Endothelial cell of umbilical vein (primary cell): ENCODE results near the gene CTIF. TPM values are rescaled to one million over a fixed set of nuclear protein-coding genes. Genes with fewer than 3 reads are reported as not detected.

ENCODE experiments used
- BruUV-seq: library from RNA; stranded (reverse); fragments of 400-500 nt; replicated peaks from 2 replicates; lab custom pipeline; 2021; lab: Mats Ljungman, UMichigan
- CTCF ChIA-PET: fragments of 300-600, 350-600 bp; sonication (Branson Sonifier 250); formaldehyde crosslinking; loops from one replicate; lab custom pipeline; 2021; ENCODE audit warnings: antibody characterized with exemption, inconsistent platforms; lab: Charles Lee
- POLR2A ChIA-PET: fragments of 300-600, 350-600 bp; sonication (Branson Sonifier 250); formaldehyde crosslinking; loops from one replicate; lab custom pipeline; 2021; ENCODE audit warnings: antibody characterized with exemption, inconsistent platforms; lab: Charles Lee
- DNase-seq: peaks from one replicate; pipeline ENCODE4 v3.0.0-alpha.2; 2011; ENCODE audit warnings: low read depth, low spot score
- FAIRE-seq: peaks from 2 replicates; lab custom pipeline; 2011; peaks lifted over from hg19 to GRCh38; lab: Jason Lieb, UNC
- H2AFZ ChIP-seq: 2 replicates; pipeline ENCODE4 v1.6.0; 2012; ENCODE audit warnings: low read depth, low read length, control low read depth, inconsistent platforms
- H3K27ac ChIP-seq: 2 replicates; pipeline ENCODE4 v1.5.1; 2011; ENCODE audit warnings: low read depth, mild to moderate bottlenecking, control low read depth, low read length, moderate library complexity; ENCODE audit not compliant: insufficient read depth
- H3K27me3 ChIP-seq, 2 experiments: 2 replicates each; pipeline versions ENCODE4 v1.6.0 to v1.6.1; 2011; ENCODE audit warnings: low read length in 2 of 2, mixed read lengths in 1 of 2; ENCODE audit not compliant: control insufficient read depth in 2 of 2, insufficient read depth in 2 of 2
- H3K36me3 ChIP-seq, 2 experiments: 2 replicates in 1 of 2; 3 replicates in 1 of 2; pipeline ENCODE4 v1.5.1; 2011; ENCODE audit warnings: low read length in 2 of 2, mild to moderate bottlenecking in 1 of 2, moderate library complexity in 1 of 2; ENCODE audit not compliant: control insufficient read depth in 2 of 2, insufficient read depth in 2 of 2; ENCODE audit errors: extremely low read depth in 1 of 2
- H3K4me1 ChIP-seq: 3 replicates; pipeline ENCODE4 v1.5.1; 2011; ENCODE audit warnings: mild to moderate bottlenecking, low read length; ENCODE audit not compliant: control insufficient read depth, insufficient read depth; ENCODE audit errors: extremely low read depth
- H3K4me2 ChIP-seq: 2 replicates; pipeline ENCODE4 v1.6.1; 2011; ENCODE audit warnings: low read length, control low read depth, mixed read lengths; ENCODE audit not compliant: insufficient read depth
- H3K4me3 ChIP-seq, 3 experiments: fragments of 200-600 bp in 1 of 3; sonication (generic), shearing (Covaris generic) in 1 of 3; replicated peaks in 1 of 3; 2 replicates each; pipeline ENCODE4 v1.5.1; 2011 to 2016; ENCODE audit warnings: control low read depth in 3 of 3, low read length in 3 of 3, mild to moderate bottlenecking in 2 of 3, inconsistent platforms in 1 of 3, low read depth in 1 of 3, moderate library complexity in 1 of 3; ENCODE audit not compliant: insufficient read depth in 1 of 3
- H3K79me2 ChIP-seq: 2 replicates; pipeline ENCODE4 v1.6.0; 2012; ENCODE audit warnings: low read length, inconsistent platforms; ENCODE audit not compliant: control insufficient read depth, insufficient read depth
- H3K9ac ChIP-seq: replicated peaks from 2 replicates; pipeline ENCODE3; 2011; ENCODE audit warnings: low read length, control low read depth; ENCODE audit not compliant: insufficient read depth; ENCODE audit errors: extremely low read depth
- H3K9me1 ChIP-seq: replicated peaks from 3 replicates; pipeline ENCODE4 v1.6.0; 2011; ENCODE audit warnings: mild to moderate bottlenecking, low read length; ENCODE audit not compliant: control insufficient read depth, insufficient read depth; ENCODE audit errors: extremely low read depth
- H3K9me3 ChIP-seq: replicated peaks from 2 replicates; pipeline ENCODE4 v1.5.1; 2012; ENCODE audit warnings: low read length, inconsistent platforms; ENCODE audit not compliant: control insufficient read depth, insufficient read depth
- H4K20me1 ChIP-seq: replicated peaks from 2 replicates; pipeline ENCODE3; 2011; ENCODE audit warnings: mild to moderate bottlenecking, low read length; ENCODE audit not compliant: control insufficient read depth, insufficient read depth; ENCODE audit errors: extremely low read depth
- EZH2 ChIP-seq: IDR thresholded peaks from 2 replicates; pipeline ENCODE4 v1.6.1; 2012; ENCODE audit warnings: borderline replicate concordance, low read depth, mild to moderate bottlenecking, moderate library complexity, low read length, inconsistent platforms; ENCODE audit not compliant: severe bottlenecking
- FOS ChIP-seq: IDR thresholded peaks from 2 replicates; pipeline ENCODE4 v1.6.1; 2011; ENCODE audit warnings: mild to moderate bottlenecking, low read length, moderate library complexity, borderline replicate concordance; ENCODE audit not compliant: insufficient read depth
- GATA2 ChIP-seq: IDR thresholded peaks from 2 replicates; pipeline ENCODE4 v1.7.0; 2011; ENCODE audit warnings: low read depth, mild to moderate bottlenecking, moderate library complexity, mixed read lengths, low read length; ENCODE audit not compliant: insufficient read length, insufficient read depth
- JUN ChIP-seq: IDR thresholded peaks from 2 replicates; pipeline ENCODE4 v1.6.1; 2011; ENCODE audit warnings: borderline replicate concordance, low read depth; ENCODE audit not compliant: insufficient read length, insufficient read depth
- MYC ChIP-seq: IDR thresholded peaks from one replicate; pipeline ENCODE4 v1.6.1; 2011; ENCODE audit warnings: mild to moderate bottlenecking, low read depth, low read length
- POLR2A ChIP-seq: IDR thresholded peaks from 2 replicates; pipeline ENCODE4 v1.6.1; 2012; ENCODE audit warnings: low read depth, mild to moderate bottlenecking, control low read depth, low read length
- POLR2AphosphoS5 ChIP-seq: IDR thresholded peaks from 2 replicates; pipeline ENCODE4 v1.6.1; 2012; ENCODE audit warnings: low read depth, mild to moderate bottlenecking, control low read depth, low read length, moderate library complexity; ENCODE audit not compliant: insufficient read depth
- dilution Hi-C: fragments of 300-500 bp; cut with MboI; formaldehyde crosslinking; loops from one replicate; pipeline ENCODE4 v1.15.0; 2019; ENCODE audit warnings: low sequenced_read_pairs; ENCODE audit not compliant: extremely low pct_ligation_motif_present
- intact Hi-C: fragments of 100-400 bp; cut with micrococcal nuclease; formaldehyde crosslinking; loops from one replicate; pipeline ENCODE4 v1.10.0; 2022
- polyA plus RNA-seq, 4 experiments: library from polyadenylated mRNA; depleted of rRNA in 3 of 4; stranded (reverse) in 3 of 4; unstranded in 1 of 4; fragments of >200 nt; gene quantifications; 2 replicates each; pipeline versions ENCODE4 v1.2.1 to v1.2.3, GENCODE V29; 2011 to 2012; ENCODE audit warnings: missing spikeins in 1 of 4
- total RNA-seq: library from RNA; stranded (reverse); gene quantifications from 2 replicates; pipeline ENCODE4 v1.2.3, GENCODE V29; 2021
- TF ChIP-seq, protein P1 (sequence below): IDR thresholded peaks from 2 replicates; pipeline ENCODE4 v1.6.1; 2011; ENCODE audit not compliant: insufficient read depth, insufficient read length
- TF ChIP-seq, protein P2 (sequence below), 2 donors: IDR thresholded peaks; 1 replicate in 1 of 2; 2 replicates in 1 of 2; pipeline ENCODE4 v1.5.1; 2011; ENCODE audit warnings: low read length in 2 of 2, mild to moderate bottlenecking in 2 of 2, moderate library complexity in 2 of 2, control low read depth in 1 of 2, inconsistent platforms in 1 of 2, low read depth in 1 of 2; ENCODE audit not compliant: insufficient read depth in 1 of 2; ENCODE audit errors: extremely low read depth in 1 of 2

The CTIF gene
- total and polyA plus RNA-seq, 2 donors (not counting 3 experiments of a cell fraction or from before 2014, with no cell fraction given): 20.9 to 57.7 TPM

DNA sequence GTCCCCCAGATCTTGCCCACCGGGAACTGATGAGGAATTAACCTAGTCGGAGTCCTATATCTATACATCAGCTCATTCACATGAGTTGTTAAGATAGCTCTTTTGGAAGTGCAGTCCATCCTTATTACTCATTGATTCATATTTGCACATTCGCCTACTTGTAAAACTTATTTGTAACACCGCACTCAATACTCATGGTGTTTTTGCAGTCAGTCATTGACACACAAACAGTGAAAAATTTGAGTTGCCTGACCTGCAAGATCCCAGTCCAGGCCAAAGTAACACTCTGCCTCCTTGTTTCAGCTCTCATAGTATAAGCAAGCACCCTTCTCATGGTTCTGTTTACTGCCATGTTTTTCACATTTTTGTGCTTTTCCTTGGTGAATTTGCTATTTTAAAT lies 180.6 kb downstream of the CTIF start:
- no TSS peak for BruUV-seq
- FAIRE-seq (peak; percentile 59), DNase-seq (no peak)
- H3K9me1 ChIP-seq: no peaks in the 10 kb centered on the region
- TF ChIP-seq POLR2AphosphoS5 (no peak), MYC (no peak), GATA2 (no peak), POLR2A (no peak), JUN (no peak), FOS (no peak), EZH2 (no peak)
- TF ChIP-seq, protein P1, sequence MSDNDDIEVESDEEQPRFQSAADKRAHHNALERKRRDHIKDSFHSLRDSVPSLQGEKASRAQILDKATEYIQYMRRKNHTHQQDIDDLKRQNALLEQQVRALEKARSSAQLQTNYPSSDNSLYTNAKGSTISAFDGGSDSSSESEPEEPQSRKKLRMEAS: no peak
- TF ChIP-seq, protein P2, sequence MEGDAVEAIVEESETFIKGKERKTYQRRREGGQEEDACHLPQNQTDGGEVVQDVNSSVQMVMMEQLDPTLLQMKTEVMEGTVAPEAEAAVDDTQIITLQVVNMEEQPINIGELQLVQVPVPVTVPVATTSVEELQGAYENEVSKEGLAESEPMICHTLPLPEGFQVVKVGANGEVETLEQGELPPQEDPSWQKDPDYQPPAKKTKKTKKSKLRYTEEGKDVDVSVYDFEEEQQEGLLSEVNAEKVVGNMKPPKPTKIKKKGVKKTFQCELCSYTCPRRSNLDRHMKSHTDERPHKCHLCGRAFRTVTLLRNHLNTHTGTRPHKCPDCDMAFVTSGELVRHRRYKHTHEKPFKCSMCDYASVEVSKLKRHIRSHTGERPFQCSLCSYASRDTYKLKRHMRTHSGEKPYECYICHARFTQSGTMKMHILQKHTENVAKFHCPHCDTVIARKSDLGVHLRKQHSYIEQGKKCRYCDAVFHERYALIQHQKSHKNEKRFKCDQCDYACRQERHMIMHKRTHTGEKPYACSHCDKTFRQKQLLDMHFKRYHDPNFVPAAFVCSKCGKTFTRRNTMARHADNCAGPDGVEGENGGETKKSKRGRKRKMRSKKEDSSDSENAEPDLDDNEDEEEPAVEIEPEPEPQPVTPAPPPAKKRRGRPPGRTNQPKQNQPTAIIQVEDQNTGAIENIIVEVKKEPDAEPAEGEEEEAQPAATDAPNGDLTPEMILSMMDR (IDR thresholded peaks at IDR 0.05; ENCODE audit: extremely low read depth in 1 of 2, insufficient read depth in 1 of 2, low read depth in 1 of 2, low read length in 2 of 2): no peak
- H4K20me1 ChIP-seq: no peaks in the 10 kb centered on the region
- POLR2A ChIA-PET: no interaction called here
- no peaks in the 10 kb centered on the region for H3K27me3 ChIP-seq
- H3K4me3 ChIP-seq: no peak overlapping the region
- dilution Hi-C loops: no loop called here
- H3K27ac ChIP-seq: no peak overlapping the region
- H3K4me2 ChIP-seq: no peak overlapping the region
- H3K4me1 ChIP-seq: peaks cover 10% of the 10 kb centered on the region
- CTCF ChIA-PET: interaction anchor here (0.6 to 1.1 kb wide), 2 partner anchors 45 to 519 kb away, joined by 3 read pairs; no protein-coding TSS in a partner anchor
- H3K9me3 ChIP-seq: no peaks in the 10 kb centered on the region
- H3K9ac ChIP-seq: no peak overlapping the region
- no peaks in the 10 kb centered on the region for H3K36me3 ChIP-seq
- H2AFZ ChIP-seq: no peak overlapping the region
- no peaks in the 10 kb centered on the region for H3K79me2 ChIP-seq
- intact Hi-C loops: no loop called here
